GM21717 (cell line): ENCODE results near the gene FAM161A.
"Not testable (repeated sequence)": the region's sequence is repeated elsewhere in the genome, so short reads cannot be mapped to it uniquely, and the experiment has no call there.

Source experiments
- ATAC-seq: cut with Tn5 transposase; IDR thresholded peaks from one replicate; pipeline ENCODE4 v1.9.1; 2021; ENCODE audit warnings: mild to moderate bottlenecking, moderate library complexity; ENCODE audit not compliant: unreplicated experiment

FAM161A gene

DNA sequence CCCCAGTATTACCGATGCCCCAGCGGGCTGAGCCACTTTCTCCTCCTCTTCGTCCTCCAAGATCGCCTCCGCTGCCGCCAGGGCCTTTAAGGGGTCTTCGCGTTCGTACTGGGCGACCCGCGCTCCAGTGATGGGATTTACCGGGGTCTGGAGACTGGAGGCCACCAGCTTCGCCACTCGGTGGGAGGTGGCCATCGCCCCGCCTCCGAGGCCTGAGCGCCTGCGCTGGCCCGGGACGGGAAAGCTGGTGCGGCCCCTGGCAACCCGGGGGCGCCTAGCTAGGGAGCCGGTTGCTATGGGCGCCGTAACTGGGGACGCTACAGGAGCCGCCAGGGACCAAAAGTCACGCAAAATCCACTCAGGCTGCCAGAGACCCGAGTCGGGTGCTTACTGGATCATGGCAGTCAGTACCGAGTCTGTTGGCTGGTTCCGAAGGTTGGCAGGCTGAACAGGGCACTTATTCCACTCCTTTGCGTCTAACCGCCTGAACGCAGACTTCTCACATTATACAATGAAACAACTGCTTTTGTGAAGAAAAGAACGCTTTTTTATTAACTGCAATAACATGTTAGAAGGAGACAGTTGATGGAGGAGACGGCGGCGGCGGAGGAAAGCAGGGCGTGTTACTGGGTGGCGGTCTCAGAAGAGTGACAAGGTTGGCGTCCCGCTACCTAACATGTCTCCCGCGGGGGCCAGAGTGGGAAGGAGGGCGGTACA lies at the start of gene FAM161A:
Gene FAM161A (minus strand): TSS at position 214 of the 717 bp plus-strand sequence. CDS start 19 bp downstream, at position 195.
- ATAC-seq = peak; percentile 81

DNA sequence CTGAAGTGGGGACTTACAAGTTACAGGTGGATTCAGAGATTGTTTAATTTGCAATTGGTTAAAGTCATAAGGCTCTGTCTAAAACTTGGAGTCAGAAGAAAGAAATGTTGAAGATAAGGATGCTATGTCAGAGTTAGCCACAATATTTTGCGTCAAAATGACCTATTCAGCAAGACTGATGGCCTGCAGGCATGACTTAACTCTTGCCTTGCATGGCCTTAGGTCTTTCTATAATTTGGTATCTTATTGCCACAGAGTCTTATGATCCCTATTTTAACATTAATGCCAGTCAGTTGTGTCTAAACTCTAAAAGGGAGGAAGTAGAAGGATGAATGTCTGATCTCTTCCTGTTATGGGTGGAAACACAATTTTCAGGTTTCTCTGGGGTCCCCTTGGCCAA lies 46.4 kb upstream of the FAM161A start:
- no peak for ATAC-seq

- ATAC-seq = no peak
These were observed 45.0 kb upstream of the FAM161A start for GRCh38 chr2:61898810-61899209.

GRCh38 chr2:61888267-61889055 lies 34.6 kb upstream of the FAM161A start, which contains the start of gene CCT4:
CCT4 (minus strand) TSS chr2:61888656; CDS start chr2:61888507, 149 bp downstream.
- peak; percentile 71 for ATAC-seq

DNA sequence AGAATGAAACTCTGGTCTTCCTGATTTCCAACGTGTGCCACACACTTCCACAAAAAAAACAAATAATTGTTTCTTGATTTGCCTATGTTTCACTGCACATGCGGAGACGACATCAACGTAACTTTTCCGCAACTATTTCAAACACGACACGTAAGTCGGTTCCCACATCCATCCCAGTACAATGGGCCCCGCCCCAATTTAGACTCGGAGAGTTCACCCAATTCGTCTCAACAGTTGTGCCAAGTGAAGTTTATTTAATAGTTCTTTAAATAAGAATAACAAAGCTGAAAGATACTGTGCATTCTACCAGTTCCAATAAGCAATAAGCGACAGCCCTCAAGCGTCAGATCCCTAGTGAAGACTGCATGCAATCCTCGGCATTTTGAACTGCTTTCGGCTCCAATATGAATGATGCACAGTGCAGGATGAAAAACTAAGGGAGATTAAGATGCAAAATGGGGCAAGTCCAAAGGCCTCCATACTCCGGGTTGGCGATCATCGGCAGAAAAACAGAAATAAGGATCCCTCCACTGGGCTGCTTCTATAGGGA lies 33.9 kb upstream of the FAM161A start:
- no peak for ATAC-seq

DNA sequence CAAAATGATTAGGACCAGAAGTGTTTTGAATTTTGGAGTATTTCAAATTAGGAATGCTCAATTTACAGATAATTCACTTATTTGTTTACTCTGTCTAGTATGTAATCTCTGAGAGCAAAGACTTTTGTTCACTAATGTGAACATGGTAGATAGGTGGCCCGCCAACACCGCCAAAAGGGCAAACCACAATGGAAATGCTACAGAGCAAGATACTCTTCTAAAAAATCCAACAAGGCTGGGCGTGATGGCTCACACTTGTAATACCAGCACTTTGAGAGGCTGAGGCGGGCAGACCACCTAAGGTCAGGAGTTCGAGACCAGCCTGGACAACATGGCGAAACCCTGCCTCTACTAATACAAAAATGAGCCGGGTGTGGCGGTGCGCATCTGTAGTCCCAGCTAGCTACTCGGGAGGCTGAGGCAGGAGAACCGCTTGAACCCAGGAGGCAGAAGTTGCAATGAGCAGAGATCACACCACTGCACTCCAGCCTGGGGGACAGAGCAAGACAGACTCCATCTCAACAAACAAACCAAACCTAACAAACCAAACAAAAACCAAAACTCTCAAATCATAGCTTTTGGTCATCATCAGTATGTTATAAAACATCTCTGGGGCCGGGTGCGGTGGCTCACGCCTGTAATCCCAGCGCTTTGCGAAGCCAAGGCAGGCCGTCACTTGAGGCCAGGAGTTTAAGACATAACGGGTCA lies 32.2 kb upstream of the FAM161A start:
- no peak for ATAC-seq

GRCh38 chr2:61882850-61883249 lies 29.0 kb upstream of the FAM161A start:
- ATAC-seq = no peak

DNA sequence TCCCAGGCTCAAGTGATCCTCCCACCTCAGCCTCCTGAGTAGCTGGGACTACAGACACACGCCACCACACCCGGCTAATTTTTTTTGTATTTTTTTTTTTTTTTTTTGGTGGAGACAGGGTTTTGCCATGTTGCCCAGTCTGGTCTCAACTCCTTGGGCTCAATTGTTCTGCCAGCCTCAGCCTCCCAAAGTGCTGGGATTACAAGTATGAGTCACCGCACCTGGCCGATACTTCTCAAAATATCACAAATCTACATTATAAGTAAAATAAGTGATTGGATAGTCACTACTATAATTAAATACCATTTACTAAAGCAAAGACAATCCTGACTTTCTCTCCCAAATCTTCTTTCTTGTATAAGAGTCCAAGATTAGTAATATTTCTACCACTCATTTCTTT lies 25.5 kb upstream of the FAM161A start:
- ATAC-seq = not testable (repeated sequence)

GRCh38 chr2:61878761-61879160 lies 24.9 kb upstream of the FAM161A start:
- no peak for ATAC-seq

GRCh38 chr2:61877571-61878245 lies 23.8 kb upstream of the FAM161A start:
- ATAC-seq = no peak

DNA sequence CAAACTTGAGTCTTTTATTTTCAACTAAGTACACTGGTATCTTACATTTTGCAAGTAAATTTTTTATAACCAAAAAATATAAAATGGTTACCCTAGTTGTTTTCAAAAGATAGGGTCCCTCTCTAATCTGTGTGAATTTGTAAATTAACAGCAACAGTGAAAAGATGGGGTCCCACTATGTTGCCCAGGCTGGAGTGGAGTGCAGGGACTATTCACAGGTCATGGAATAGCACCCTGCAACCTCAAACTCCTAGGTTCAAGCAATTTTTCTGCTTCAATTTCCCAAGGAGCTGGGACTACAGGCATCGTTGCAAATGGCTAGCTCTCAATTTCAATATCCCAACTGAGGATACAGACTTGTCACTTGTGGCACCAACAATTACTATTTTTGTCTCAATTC lies 22.5 kb upstream of the FAM161A start:
- no peak for ATAC-seq

- ATAC-seq = not testable (repeated sequence)
These were observed 12.7 kb upstream of the FAM161A start for GRCh38 chr2:61866482-61867089.

DNA sequence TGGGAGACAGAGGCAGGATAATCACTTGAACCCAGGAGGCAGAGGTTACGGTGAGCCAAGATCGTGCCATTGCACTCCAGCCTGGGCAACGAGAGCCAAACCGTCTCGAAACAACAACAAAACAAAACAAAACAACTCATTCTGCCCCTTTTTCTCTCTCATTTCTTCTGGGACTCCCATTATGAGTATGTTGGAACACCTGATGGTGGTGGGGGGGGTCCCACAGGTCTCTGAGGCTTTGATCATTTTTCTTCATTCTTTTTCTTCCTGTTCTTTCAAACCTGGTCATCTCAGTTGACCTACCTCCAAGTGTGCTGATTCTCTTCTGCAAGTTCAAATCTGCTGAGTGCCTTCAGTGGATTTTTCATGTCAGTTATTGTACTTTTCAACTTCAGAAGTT lies 8.2 kb upstream of the FAM161A start:
- ATAC-seq = no peak

- ATAC-seq = no peak
These were observed 3.4 kb upstream of the FAM161A start for GRCh38 chr2:61857224-61857623.

GRCh38 chr2:61855318-61855613 lies 1.4 kb upstream of the FAM161A start:
- no peak for ATAC-seq

GRCh38 chr2:61854564-61855317 lies 881 bp upstream of the FAM161A start:
- peak; percentile 93 for ATAC-seq

DNA sequence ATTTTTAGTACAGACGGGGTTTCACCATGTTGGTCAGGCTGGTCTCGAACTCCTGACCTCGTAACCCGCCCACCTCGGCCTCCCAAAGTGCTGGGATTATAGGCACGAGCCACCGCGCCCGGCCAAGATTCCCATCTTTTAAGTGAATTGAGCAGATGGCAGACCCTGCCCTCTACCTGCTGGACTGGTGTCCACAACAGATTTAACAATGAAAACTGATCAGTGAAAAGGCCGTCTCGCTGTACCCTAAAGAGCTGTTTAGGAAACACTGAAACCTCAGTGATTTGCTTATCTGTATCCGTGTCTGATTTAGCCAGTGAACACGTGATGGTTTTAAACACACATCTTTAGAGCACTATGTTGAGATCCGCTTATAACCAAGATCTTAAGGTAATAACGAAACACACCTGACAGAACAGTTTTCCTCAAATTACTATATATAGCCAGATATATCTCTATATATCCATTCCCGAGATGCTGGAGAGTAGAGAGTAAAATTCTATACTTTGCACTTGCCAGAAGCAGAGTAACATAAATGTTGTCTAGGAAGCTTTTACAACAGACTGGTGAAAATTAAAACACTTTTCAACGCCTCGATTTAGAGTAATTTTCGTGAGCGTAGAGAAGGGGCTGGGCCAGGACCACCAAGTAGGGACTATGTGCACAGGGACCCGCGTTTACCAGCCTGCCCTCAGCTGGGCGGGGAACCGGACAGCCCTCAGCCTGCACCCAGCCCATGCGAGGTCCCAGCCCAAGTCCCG lies 594 bp downstream of the FAM161A start:
- peak; percentile 60 for ATAC-seq

DNA sequence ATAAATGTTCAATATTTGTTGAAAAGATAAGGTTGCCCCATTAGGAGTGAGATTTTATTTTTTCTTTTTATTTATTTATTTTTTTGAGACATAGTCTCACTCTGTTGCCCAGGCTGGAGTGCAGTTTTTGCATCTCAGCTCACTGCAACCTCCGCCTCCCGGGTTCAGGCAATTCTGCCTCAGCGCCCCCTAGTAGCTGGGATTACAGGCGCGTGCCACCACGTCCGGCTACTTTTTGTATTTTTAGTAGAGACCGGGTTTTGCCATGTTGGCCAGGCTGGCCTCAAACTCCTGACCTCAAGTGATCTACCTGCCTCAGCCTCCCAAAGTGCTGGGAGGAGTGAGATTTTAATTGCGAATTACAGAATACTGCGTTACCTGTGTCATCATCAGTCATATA lies 2.6 kb downstream of the FAM161A start:
- not testable (repeated sequence) for ATAC-seq

GRCh38 chr2:61845320-61845719 lies 8.5 kb downstream of the FAM161A start:
- no peak for ATAC-seq
